ENCODE data around the gene DAZAP1. TPM values are rescaled to one million over a fixed set of nuclear protein-coding genes. Genes with fewer than 3 reads are reported as not detected.
A peak's percentile ranks its signal among the peaks of the same experiment; 100 is the strongest.

DAZAP1 gene
- polyA plus RNA-seq, 3 donors, result 69.2 to 70.7 (median 69.7) TPM

DNA sequence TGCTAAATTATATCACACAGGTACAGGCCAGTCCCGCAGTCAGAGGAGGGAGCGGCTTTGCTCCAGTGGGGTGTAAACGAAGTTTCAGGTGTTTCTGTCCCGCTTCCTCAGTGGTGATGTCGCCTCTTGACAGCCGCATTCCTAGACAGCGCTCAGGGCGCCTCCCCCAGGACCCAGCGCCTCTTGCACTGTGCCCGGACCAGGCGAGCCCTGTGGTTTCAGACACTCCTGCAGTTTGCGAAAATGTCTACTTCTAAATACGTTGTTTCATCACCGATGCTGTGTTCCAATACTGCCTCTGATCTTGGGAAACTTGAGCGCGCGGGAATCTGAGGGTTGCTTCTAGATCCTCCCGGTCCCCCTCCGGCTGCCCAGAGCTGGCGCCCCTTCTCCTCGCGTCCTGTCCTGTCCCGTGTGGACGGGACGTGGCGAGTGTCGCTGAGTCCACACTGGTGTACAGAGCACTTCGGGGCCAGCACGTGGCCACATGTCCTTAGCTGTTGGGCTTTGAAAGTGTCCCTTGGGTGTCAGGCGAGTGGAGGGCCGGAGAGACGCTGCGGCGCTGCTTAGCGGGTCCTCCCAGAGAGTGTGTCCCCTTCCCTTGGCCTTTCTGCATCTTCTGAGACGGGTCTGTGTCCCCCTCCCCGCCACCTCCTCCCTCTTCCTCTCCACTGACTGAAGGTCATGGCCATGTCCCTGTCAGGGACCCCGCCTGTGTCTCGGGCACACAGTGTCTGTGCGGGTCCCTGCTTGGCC lies 16.2 kb downstream of the DAZAP1 start:
- DNase-seq (ENCODE audit: low read depth in 3 of 3, low spot score in 2 of 3), result no peak

DNA sequence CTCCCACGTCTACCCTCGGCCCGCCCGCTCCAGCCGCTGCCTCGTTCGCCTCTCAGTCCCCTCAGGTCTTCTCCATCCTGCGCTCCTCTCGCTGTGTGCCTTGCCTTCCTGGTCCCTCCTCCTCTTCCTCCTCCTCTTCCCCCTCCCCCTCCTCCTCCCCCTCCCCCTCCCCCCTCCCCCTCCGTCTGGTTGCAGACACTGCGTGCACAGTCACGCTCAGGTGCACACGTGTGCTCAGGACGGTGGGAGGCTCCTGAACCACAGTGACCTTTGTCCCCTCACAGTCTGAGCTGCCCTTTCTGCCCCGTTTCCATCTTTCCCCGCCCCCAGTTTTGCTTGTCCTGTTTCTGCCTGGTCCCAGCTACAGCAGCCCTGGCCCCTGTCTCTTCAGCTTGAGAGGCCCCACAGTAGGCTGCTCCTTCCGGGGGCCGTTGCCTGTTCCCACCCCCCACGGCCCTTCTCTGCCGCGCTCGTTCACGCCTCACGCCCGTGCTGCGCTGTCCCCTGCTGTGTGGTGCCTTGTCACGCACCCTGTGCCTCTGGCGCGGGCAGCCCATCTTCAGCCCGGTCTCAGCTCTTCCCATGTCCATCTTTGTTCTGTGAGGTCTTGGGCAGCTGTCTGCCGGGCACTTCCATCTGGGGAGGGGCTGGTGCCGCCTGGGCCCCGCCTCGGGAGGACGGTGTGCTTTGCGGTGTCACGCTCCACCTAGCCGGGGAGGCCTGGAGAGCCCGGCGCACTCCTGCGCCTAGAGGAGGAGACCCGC lies 17.0 kb downstream of the DAZAP1 start:
- DNase-seq (ENCODE audit: low read depth in 3 of 3, low spot score in 2 of 3), result no peak

DNA sequence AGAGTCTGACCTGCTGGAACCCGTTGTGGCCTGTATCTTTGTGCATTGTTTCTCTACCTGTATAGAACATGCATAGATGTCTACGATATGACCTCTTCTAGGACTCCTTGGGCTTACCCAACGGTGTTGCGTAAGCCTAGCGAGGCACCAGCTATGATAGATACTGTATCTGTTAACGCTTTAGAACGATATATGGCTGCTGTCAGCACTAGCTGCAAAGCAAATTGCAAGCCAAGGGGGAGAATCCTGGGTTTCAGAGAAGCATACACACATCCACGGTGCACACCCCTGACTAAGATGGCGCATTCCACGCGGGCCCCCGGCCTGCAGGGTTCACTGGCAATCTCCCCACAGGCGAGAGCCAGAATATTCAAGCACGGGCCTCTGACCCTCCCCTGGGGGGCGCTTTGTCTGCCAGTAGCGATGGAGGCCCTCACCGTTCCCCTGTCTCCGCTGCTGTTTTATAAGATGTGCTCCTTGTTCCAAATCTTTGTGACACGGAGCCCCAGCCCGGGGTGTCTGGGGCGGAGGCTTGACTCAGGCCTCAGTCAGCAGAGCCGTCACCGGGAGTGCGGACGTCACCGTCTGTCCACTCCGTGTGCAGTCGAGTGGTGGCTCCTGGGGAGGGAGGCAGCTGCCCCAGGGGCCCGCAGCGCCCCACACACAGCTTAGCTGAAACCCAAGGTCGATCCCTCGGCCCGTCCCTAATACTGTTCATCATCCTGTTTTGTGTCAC lies 17.9 kb downstream of the DAZAP1 start:
- DNase-seq (ENCODE audit: low read depth in 3 of 3, low spot score in 2 of 3), result no peak

DNA sequence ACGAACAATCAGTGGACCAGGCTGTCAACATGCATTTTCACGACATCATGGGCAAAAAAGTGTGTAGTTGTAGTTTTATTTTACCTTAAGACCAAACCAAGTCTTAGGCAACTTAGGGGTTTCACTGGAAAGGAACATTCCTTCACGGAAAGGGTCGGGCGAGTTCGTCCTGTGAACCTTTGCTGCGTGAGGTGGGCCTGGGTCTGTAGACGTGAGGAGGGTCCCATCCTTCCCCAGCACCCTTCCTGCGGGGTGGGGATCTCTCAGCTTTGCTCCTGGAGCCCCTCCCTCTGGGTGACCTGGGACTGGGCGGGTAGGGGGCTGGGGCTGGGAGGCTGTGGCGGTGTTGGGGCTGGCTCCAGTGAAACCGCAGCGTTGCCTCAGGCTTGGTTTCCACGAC lies 18.5 kb downstream of the DAZAP1 start:
- no peak for DNase-seq (ENCODE audit: low read depth in 3 of 3, low spot score in 2 of 3)

DNA sequence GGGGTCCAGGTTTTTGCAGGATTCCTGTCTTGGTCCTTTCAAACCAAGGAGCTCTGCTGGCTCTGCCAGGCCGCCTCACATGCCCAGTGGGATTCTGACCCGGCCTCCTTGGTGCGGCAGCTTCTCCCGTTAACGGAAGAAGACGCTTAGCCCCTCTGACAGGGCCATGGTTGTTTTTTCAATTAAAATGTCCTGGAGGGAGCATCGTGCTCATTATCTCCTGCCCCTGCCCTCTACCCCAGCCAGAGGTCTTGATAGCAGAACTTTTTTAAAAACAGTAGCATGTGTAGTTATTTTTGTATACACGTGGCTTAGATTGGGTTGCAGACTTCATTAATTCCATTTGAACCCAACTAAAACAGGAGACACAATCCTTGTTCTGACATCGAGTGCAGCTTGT lies 19.4 kb downstream of the DAZAP1 start:
- DNase-seq (ENCODE audit: low read depth in 3 of 3, low spot score in 2 of 3), result no peak

DNA sequence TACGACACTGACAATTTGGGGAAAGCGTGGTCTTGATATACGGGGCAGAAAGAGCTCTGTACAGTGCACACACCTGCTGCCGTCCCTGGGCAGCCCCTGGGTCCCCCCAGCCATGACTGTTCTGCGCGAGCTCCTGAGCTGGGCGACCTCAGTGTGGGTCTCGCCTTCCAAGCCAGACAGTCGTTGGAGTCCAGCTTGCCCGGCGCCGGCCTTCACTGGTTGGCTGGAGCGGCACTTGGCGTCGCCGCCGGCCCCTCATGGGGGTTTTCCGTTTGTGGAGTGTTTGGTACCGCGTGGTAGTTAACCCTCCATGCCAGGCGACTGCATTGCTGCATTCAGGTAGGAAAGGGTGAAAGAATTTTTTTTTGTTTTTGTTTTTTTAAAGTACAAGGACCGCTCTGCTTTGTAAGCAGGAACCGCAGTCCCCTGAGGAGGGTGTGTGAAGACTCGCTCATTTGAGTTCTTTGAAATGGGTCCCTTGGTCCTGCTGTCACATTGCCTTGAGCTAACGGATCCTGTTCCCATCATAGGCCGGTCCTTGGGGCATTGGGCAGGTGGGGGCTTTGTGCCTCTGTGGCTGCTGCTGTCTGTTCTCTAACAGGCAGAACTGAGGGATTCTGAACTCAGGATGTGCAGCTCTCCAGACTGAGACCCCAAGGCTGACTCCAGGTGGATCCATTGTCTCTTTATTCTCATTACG lies 20.0 kb downstream of the DAZAP1 start:
- DNase-seq (ENCODE audit: low read depth in 3 of 3, low spot score in 2 of 3), result no peak

DNA sequence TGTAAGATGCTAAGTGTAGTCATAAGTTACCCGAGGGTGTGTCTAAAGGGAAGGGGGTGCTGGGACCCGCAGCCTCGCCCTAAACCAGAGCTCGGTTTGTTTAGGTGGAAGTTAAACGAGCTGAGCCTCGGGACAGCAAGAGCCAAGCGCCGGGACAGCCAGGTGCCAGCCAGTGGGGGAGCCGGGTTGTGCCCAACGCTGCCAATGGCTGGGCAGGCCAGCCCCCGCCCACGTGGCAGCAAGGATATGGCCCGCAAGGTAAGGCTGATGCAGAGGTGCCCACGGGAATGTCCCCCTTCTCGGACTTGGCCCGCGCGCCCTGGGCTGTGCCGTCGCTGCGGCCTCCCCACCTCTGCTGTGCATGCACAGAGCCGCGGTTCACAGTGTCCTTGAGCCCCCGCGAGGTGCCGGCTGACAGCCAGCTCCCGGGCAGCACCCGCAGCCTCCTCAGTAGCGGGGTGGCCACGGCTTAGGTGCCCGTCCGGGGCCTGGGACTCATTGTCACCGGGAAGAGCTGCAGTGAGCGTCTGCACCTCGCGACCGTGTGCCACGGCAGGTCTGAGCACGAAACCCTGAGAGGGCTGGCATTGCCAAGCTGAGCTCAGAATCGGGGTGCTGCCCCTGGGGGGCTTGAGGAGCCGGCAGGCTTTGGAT lies 21.5 kb downstream of the DAZAP1 start:
- DNase-seq (ENCODE audit: low read depth in 3 of 3, low spot score in 2 of 3), result no peak

DNA sequence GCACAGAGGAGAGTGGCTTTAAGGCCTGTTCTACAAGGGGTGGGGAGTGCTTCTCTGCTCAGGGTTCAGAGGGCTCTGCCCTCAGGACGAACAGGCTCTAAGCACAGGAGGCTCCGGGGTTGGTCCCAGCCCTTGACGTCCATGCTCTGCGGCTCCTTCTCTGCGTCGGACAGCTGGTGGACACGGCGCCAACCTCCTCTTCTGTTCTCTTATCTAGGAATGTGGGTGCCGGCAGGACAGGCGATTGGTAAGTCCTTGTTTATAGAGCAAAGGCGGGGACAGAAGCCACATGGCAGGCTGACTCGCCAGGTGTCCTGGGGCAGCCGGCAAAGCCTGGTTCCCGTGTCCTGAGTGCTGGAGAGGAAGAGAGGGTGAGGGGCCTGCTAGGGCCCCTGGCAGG lies 22.4 kb downstream of the DAZAP1 start:
- DNase-seq (ENCODE audit: low read depth in 3 of 3, low spot score in 2 of 3), result no peak

DNA sequence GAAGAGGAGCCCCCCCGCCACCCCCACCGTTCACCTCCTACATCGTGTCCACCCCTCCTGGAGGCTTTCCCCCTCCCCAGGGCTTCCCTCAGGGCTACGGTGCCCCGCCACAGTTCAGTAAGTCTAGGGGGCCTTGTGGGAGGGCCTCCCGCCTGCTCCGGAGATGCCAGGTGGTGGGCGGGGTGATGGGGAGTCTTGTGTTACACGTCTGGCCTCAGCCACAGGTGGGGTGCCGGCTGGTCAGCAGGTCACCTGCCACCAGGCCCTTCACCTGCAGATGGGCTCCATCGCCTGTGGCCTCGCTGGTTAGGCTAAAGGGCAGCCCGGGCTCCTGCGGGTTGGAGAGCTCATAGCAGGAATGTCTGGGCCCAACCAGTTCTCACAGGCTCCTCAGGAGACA lies 22.9 kb downstream of the DAZAP1 start:
- DNase-seq (ENCODE audit: low read depth in 3 of 3, low spot score in 2 of 3), result no peak

DNA sequence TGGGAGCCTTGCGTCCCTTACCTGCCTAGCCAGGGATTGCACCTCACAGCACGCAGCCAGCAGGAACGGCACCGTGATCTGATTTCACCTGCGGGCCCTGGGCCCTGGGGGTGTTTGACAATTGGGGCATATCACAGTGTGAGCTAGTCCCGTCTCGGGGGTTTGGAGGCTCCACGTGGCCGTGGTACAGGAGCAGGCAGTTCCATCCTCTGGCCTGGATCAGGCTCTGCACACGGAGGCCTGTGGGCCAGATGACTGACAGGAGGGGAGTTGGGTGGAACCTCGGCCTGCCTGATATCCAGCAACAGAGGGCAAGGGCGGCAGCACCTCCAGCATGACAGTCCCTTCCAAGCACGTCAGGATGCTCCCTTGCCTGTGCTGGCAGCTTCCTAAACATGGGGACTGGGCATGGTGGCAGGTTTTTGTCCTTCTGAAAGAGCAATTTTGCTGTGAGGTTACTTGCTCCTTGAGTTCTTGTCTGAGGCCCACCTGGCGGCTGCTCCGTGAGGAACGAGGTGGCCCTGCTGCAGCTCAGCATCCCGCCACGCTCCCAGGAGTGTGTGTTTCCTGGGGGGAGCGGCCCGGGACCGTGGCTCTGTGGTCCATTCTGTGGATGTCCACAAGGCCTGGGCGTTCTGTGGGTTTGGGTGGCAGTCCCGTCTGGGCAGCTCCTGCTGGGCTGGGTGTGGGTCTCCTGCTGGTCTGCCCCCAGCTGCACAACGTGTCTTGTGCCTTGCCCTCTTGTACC lies 24.5 kb downstream of the DAZAP1 start:
- DNase-seq (ENCODE audit: low read depth in 3 of 3, low spot score in 2 of 3), result no peak

DNA sequence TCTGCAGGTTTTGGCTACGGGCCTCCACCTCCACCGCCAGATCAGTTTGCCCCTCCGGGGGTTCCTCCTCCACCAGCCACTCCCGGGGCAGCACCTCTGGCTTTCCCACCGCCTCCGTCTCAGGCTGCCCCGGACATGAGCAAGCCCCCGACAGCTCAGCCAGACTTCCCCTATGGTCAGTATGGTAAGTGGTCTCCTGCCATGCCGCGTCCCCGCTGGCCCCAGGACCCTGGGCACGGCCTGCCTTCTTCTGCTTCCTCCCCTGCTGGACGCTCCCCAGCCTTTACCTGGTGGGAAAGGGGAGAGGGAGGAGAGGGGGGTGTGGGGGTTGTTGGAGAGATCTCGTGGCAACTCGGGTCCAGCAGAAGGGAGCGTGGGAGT lies 25.1 kb downstream of the DAZAP1 start:
- no peak for DNase-seq (ENCODE audit: low read depth in 3 of 3, low spot score in 2 of 3)

DNA sequence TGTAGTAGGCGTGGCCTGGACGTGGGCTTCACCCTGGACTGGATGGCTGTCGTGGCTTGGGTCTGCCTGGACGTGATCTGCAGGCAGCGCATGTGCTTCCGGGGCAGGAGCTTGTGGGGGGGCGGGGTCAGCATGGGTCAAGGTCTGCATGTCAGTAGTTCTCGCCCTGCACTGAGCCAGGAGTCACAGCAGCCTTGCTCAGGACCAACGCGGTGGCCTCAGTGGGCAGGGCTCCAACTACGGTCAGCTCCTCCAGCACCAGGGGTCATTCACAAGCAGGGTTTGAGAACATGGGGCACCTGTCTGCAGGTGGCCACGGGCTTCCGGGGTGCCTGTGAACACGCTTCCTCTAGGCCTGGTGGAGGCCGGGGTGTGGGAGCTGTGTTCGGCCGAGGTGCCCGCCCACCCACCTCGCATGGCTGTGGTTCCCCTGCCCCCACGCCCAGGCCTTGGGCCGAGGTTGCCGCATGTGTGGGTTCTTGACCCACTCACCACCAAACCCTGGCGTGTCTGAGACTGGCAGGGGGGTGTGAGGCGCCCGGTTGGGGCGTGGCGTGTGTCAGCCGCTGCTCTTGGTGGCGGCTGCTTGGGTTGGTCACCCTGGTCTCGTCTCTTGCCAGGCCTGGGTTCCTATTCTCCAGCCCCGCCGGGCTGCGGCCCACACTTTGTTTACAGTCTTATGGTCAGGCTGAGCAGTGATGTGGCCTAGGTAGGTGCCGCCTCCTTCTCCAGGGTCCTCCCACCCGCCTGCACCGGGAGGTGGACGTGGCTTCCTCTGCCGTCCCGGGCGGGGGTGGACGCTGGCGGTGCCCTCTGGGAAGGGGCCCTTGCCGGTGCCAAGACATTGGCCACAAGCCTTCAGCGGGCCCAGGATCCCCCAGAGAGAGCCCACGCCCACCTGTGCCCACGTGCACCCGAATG lies 26.0 kb downstream of the DAZAP1 start:
- no peak for DNase-seq (ENCODE audit: low read depth in 3 of 3, low spot score in 2 of 3)

DNA sequence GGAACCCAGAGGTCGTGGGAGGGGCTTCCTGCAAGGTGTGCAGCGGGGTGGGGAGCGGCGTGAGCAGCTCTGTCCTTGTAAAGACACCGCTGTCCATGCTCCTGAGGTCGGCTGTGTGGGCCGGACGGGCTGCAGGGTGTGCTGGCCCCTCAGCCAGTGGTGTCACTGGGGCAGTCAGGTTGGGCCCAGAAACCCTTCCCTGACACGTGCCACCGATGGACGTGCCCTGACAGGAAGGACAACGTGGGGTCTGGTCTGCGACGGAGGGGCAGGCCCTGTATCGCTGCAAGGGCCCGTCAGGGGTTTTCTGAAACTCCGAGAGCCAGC lies 26.6 kb downstream of the DAZAP1 start:
- no peak for DNase-seq (ENCODE audit: low read depth in 3 of 3, low spot score in 2 of 3)

DNA sequence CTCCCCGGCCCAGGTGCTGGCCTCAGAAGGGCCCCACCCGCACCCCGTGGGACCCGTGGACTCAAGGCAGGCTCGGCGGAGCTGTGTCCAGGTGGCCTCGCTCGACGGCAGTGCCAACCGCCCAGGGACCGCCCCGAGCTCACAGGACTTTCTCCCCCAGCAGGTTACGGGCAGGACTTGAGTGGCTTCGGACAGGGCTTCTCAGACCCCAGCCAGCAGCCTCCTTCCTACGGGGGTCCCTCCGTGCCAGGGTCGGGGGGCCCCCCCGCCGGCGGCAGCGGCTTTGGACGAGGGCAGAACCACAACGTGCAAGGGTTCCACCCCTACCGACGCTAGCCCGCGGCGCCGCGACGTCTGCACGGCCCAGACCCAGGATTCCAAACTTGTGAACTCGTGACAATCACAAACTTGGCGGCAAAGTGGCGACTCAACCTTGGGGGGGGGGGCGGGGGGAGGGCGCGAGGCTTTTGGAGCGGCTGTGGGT lies 27.2 kb downstream of the DAZAP1 start:
- no peak for DNase-seq (ENCODE audit: low read depth in 3 of 3, low spot score in 2 of 3)

DNA sequence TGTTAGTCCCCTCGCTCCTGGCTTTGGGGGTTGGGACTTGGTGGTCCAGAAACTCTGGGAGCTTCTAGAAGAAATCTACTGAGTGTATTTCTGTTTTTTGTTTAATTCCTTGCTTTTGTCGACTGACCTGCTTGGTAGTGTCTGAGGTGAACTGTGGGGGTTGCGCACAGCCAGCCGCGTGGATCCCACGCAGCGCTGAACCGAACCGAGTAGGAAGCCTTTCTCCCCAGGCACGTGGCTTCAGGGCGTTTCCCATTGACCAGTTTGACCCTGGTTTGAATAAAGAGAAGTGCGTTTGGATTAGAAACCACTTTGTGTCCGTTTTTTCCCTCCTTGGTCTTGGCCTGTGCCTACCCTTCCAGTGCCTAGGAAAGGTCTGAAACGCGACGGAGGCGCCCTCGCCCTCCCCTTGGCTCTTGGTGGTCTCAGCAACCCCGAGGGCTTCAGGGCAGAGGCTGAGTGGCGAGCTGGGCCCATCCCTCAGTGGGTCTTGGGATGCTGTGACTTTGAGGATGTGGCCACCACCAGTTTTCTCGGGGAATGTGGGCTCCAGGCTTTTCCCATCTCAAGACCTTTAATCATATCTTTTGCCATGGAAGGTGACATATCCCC lies 28.1 kb downstream of the DAZAP1 start:
- DNase-seq (ENCODE audit: low read depth in 3 of 3, low spot score in 2 of 3), result no peak

DNA sequence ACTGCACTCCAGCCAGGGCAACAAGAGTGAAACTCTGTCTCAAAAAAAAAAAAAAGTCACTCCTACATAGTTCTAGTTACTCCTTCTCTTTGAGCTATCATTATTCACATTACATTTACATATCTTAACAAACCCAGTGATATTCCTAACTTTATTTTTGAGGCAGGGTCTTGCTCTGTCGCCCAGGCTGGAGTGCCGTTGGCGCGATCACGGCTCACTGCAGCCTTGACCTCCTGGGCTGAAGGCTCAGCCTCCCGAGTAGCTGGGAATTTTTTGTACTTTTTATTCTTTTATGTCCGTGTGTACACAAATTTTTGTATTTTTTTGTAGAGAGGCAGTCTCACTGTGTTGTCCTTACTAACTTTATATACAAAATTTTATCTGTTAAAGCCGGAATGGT lies 30.2 kb downstream of the DAZAP1 start:
- no peak for DNase-seq (ENCODE audit: low read depth in 3 of 3, low spot score in 2 of 3)

DNA sequence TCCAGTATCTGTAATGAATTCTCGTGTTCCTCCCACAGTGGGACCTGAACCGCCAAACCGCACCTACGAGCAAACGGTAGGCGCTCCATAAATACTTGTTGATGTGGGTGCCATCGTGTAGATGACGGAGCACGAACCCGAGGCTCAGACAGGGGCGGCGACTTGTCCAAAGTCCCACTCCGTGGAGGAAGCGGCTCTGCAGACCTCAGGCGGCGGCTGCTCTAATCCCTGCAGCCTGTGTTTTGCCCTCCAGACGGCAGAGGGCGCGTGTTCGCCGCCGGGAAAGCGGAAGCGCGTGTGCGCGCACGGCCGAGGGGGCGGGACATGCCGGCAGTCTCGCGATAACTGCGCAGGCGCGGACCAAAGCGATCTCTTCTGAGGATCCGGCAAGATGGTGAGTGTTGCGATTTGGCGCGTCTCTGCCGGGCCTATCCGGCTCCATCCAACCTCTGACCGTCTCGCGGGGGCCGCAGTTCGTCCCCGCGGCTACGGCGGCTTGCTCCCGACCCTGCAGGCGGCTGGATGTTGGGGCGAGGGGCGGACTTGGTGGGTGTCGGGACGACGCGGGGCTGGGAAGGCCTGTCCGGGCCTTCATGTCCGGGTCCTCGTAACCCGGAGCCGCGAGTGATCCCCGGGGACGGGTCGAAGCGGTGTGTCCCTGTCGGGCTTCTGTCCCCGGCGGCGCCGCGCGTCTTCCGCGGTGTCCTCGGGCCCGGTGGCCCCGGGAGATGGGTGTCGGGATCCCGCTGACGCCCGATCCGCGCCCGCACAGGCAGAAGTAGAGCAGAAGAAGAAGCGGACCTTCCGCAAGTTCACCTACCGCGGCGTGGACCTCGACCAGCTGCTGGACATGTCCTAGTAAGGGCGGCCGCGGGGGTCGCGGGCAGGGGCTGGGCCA lies 30.9 kb downstream of the DAZAP1 start, which contains the start of gene RPS15:
TSS of gene RPS15 (plus strand) at position 362 of the 898 bp plus-strand sequence. CDS start at position 392, 30 bp downstream.
- peak; percentile 91 to 94 (median 93) for DNase-seq (ENCODE audit: low read depth in 3 of 3, low spot score in 2 of 3)

Measured in right renal cortex interstitium (tissue), 3 donors.